ENCODE measurements around the gene TMEM42.

TMEM42 gene

GRCh38 chr3:44862226-44862637 lies 520 bp downstream of the TMEM42 start:
- no peak overlapping the region for H2BK120ac ChIP-seq (ENCODE audit: low read depth, low read length)
- peaks cover 3% of the 10 kb centered on the region for H3K79me1 ChIP-seq (ENCODE audit: low read length)
- H3K9ac ChIP-seq (ENCODE audit: low read length): peak overlapping the region; percentile 91
- no peaks in the 10 kb centered on the region for H3K27me3 ChIP-seq (ENCODE audit: insufficient read depth, low read length, poor library complexity)
- H3K4me2 ChIP-seq (ENCODE audit: low read length): peak overlapping the region; percentile 98
- H3K36me3 ChIP-seq (ENCODE audit: control insufficient read depth, insufficient read depth, low read length): no peaks in the 10 kb centered on the region
- no peaks in the 10 kb centered on the region for H3K79me2 ChIP-seq (ENCODE audit: control insufficient read depth, insufficient read depth, low read length)
- peak; percentile 63 for DNase-seq
- H4K8ac ChIP-seq (ENCODE audit: low read depth, low read length): peak overlapping the region; percentile 31
- H3K4me1 ChIP-seq (ENCODE audit: control insufficient read depth, low read depth, low read length): peaks cover 5% of the 10 kb centered on the region
- H3K23ac ChIP-seq (ENCODE audit: low read length): peak overlapping the region; percentile 89
- H3K4ac ChIP-seq (ENCODE audit: low read depth, low read length): peak overlapping the region; percentile 89
- H3K56ac ChIP-seq (ENCODE audit: low read length): peak overlapping the region; percentile 89
- no peak overlapping the region for H3K27ac ChIP-seq (ENCODE audit: low read depth, low read length)
- H3K18ac ChIP-seq (ENCODE audit: low read length): peak overlapping the region; percentile 90
- WGBS (ENCODE audit: extremely low coverage, insufficient coverage, low lambda C conversion rate): no CpG with 5 or more reads among the region's 25 CpGs
- H2BK15ac ChIP-seq (replicated peaks; ENCODE audit: low read depth): no peak overlapping the region
- peak overlapping the region; percentile 94 for H2AK5ac ChIP-seq (ENCODE audit: low read length)
- no peak overlapping the region for H2BK5ac ChIP-seq (ENCODE audit: low read length)
- H4K5ac ChIP-seq (ENCODE audit: low read length): no peak overlapping the region
- H3K4me3 ChIP-seq (ENCODE audit: low read length): peak overlapping the region; percentile 63

GRCh38 chr3:44865272-44866035 lies 3.7 kb downstream of the TMEM42 start:
- no peak for DNase-seq
- Histone ChIP-seq H4K5ac (ENCODE audit: low read length) (no peak overlapping the region), H3K4me1 (ENCODE audit: control insufficient read depth, low read depth, low read length) (peaks cover 5% of the 10 kb centered on the region), H2AK5ac (ENCODE audit: low read length) (no peak overlapping the region), H3K27me3 (ENCODE audit: insufficient read depth, low read length, poor library complexity) (no peaks in the 10 kb centered on the region), H3K56ac (ENCODE audit: low read length) (no peak overlapping the region), H3K27ac (ENCODE audit: low read depth, low read length) (no peak overlapping the region), H3K4me2 (ENCODE audit: low read length) (no peak overlapping the region), H3K79me1 (ENCODE audit: low read length) (peaks cover 3% of the 10 kb centered on the region), H3K18ac (ENCODE audit: low read length) (no peak overlapping the region), H3K36me3 (ENCODE audit: control insufficient read depth, insufficient read depth, low read length) (no peaks in the 10 kb centered on the region), H2BK120ac (ENCODE audit: low read depth, low read length) (no peak overlapping the region), H2BK5ac (ENCODE audit: low read length) (no peak overlapping the region), H3K4me3 (ENCODE audit: low read length) (no peak overlapping the region), H4K8ac (ENCODE audit: low read depth, low read length) (no peak overlapping the region), H3K4ac (ENCODE audit: low read depth, low read length) (no peak overlapping the region), H3K79me2 (ENCODE audit: control insufficient read depth, insufficient read depth, low read length) (no peaks in the 10 kb centered on the region), H2BK15ac (replicated peaks; ENCODE audit: low read depth) (no peak overlapping the region), H3K23ac (ENCODE audit: low read length) (no peak overlapping the region), H3K9ac (ENCODE audit: low read length) (no peak overlapping the region)
- no CpG with 5 or more reads among the region's 7 CpGs for WGBS (ENCODE audit: extremely low coverage, insufficient coverage, low lambda C conversion rate)

GRCh38 chr3:44867421-44868111 lies 5.9 kb downstream of the TMEM42 start:
- no peaks in the 10 kb centered on the region for H3K36me3 ChIP-seq (ENCODE audit: control insufficient read depth, insufficient read depth, low read length)
- H4K8ac ChIP-seq (ENCODE audit: low read depth, low read length): no peak overlapping the region
- no peak overlapping the region for H3K23ac ChIP-seq (ENCODE audit: low read length)
- H3K79me1 ChIP-seq (ENCODE audit: low read length): peaks cover 3% of the 10 kb centered on the region
- no peak overlapping the region for H2AK5ac ChIP-seq (ENCODE audit: low read length)
- DNase-seq: no peak
- H3K9ac ChIP-seq (ENCODE audit: low read length): no peak overlapping the region
- H3K56ac ChIP-seq (ENCODE audit: low read length): no peak overlapping the region
- H3K4ac ChIP-seq (ENCODE audit: low read depth, low read length): no peak overlapping the region
- no peak overlapping the region for H2BK15ac ChIP-seq (replicated peaks; ENCODE audit: low read depth)
- H2BK120ac ChIP-seq (ENCODE audit: low read depth, low read length): no peak overlapping the region
- no peak overlapping the region for H2BK5ac ChIP-seq (ENCODE audit: low read length)
- no peak overlapping the region for H3K27ac ChIP-seq (ENCODE audit: low read depth, low read length)
- H3K4me1 ChIP-seq (ENCODE audit: control insufficient read depth, low read depth, low read length): peaks cover 2% of the 10 kb centered on the region
- H3K18ac ChIP-seq (ENCODE audit: low read length): no peak overlapping the region
- no peaks in the 10 kb centered on the region for H3K27me3 ChIP-seq (ENCODE audit: insufficient read depth, low read length, poor library complexity)
- no peak overlapping the region for H3K4me3 ChIP-seq (ENCODE audit: low read length)
- H3K79me2 ChIP-seq (ENCODE audit: control insufficient read depth, insufficient read depth, low read length): no peaks in the 10 kb centered on the region
- H3K4me2 ChIP-seq (ENCODE audit: low read length): no peak overlapping the region
- no peak overlapping the region for H4K5ac ChIP-seq (ENCODE audit: low read length)
- WGBS (ENCODE audit: extremely low coverage, insufficient coverage, low lambda C conversion rate): no CpG with 5 or more reads among the region's 7 CpGs

GRCh38 chr3:44870375-44871061 lies 8.8 kb downstream of the TMEM42 start:
- Histone ChIP-seq H3K4me1 (ENCODE audit: control insufficient read depth, low read depth, low read length) (no peaks in the 10 kb centered on the region), H4K8ac (ENCODE audit: low read depth, low read length) (no peak overlapping the region), H3K4ac (ENCODE audit: low read depth, low read length) (no peak overlapping the region), H3K4me2 (ENCODE audit: low read length) (no peak overlapping the region), H3K56ac (ENCODE audit: low read length) (no peak overlapping the region), H3K36me3 (ENCODE audit: control insufficient read depth, insufficient read depth, low read length) (no peaks in the 10 kb centered on the region), H3K79me1 (ENCODE audit: low read length) (no peaks in the 10 kb centered on the region), H3K27ac (ENCODE audit: low read depth, low read length) (no peak overlapping the region), H2BK15ac (replicated peaks; ENCODE audit: low read depth) (no peak overlapping the region), H2AK5ac (ENCODE audit: low read length) (no peak overlapping the region), H3K79me2 (ENCODE audit: control insufficient read depth, insufficient read depth, low read length) (no peaks in the 10 kb centered on the region), H3K4me3 (ENCODE audit: low read length) (no peak overlapping the region), H3K23ac (ENCODE audit: low read length) (no peak overlapping the region), H3K18ac (ENCODE audit: low read length) (no peak overlapping the region), H3K9ac (ENCODE audit: low read length) (no peak overlapping the region), H4K5ac (ENCODE audit: low read length) (no peak overlapping the region), H2BK120ac (ENCODE audit: low read depth, low read length) (no peak overlapping the region), H3K27me3 (ENCODE audit: insufficient read depth, low read length, poor library complexity) (no peaks in the 10 kb centered on the region), H2BK5ac (ENCODE audit: low read length) (no peak overlapping the region)
- WGBS (ENCODE audit: extremely low coverage, insufficient coverage, low lambda C conversion rate): no CpG with 5 or more reads among the region's 8 CpGs
- no peak for DNase-seq

- no peak within 1 kb of the TSS for H3K27ac ChIP-seq (ENCODE audit: low read depth, low read length)
- H3K4me3 ChIP-seq (ENCODE audit: low read length): no peak within 1 kb of the TSS
- no peak within 1 kb of the TSS for H3K18ac ChIP-seq (ENCODE audit: low read length)
- H3K4ac ChIP-seq (ENCODE audit: low read depth, low read length): no peak within 1 kb of the TSS
- H2BK5ac ChIP-seq (ENCODE audit: low read length): no peak within 1 kb of the TSS
- no peaks in the 10 kb centered on the region for H3K4me1 ChIP-seq (ENCODE audit: control insufficient read depth, low read depth, low read length)
- H3K23ac ChIP-seq (ENCODE audit: low read length): no peak within 1 kb of the TSS
- no peak within 1 kb of the TSS for H3K56ac ChIP-seq (ENCODE audit: low read length)
- no peaks in the 10 kb centered on the region for H3K79me2 ChIP-seq (ENCODE audit: control insufficient read depth, insufficient read depth, low read length)
- no peak within 1 kb of the TSS for H3K9ac ChIP-seq (ENCODE audit: low read length)
- no peaks in the 10 kb centered on the region for H3K36me3 ChIP-seq (ENCODE audit: control insufficient read depth, insufficient read depth, low read length)
- H2BK15ac ChIP-seq (replicated peaks; ENCODE audit: low read depth): no peak within 1 kb of the TSS
- no peak for DNase-seq
- no peaks in the 10 kb centered on the region for H3K79me1 ChIP-seq (ENCODE audit: low read length)
- no peak within 1 kb of the TSS for H4K5ac ChIP-seq (ENCODE audit: low read length)
- no peak within 1 kb of the TSS for H2AK5ac ChIP-seq (ENCODE audit: low read length)
- no CpG with 5 or more reads among the region's 5 CpGs for WGBS (ENCODE audit: extremely low coverage, insufficient coverage, low lambda C conversion rate)
- no peak within 1 kb of the TSS for H2BK120ac ChIP-seq (ENCODE audit: low read depth, low read length)
- no peak within 1 kb of the TSS for H3K4me2 ChIP-seq (ENCODE audit: low read length)
- H3K27me3 ChIP-seq (ENCODE audit: insufficient read depth, low read length, poor library complexity): no peaks in the 10 kb centered on the region
- no peak within 1 kb of the TSS for H4K8ac ChIP-seq (ENCODE audit: low read depth, low read length)
These were observed 12.6 kb downstream of the TMEM42 start, which contains the start of gene TGM4 for GRCh38 chr3:44874308-44874707. Gene TGM4, plus strand, starts transcription at chr3:44874608. Its CDS starts 71 bp downstream, at chr3:44874679.
